Brain microvascular endothelial cell (primary cell): ENCODE results near the gene EIF2D.

ENCODE experiments used
- DNase-seq: peaks from one replicate; pipeline ENCODE4 v3.0.0-alpha.2; 2020
- H3K27ac ChIP-seq: fragments of 250-450 bp; sonication (Bioruptor Pico); 2 replicates; pipeline ENCODE4 v1.5.1; 2020; ENCODE audit warnings: mild to moderate bottlenecking, moderate library complexity
- H3K27me3 ChIP-seq: fragments of 250-450 bp; sonication (Bioruptor Pico); replicated peaks from 2 replicates; pipeline ENCODE4 v1.5.1; 2020; ENCODE audit warnings: mild to moderate bottlenecking
- H3K36me3 ChIP-seq: fragments of 250-450 bp; sonication (Bioruptor Pico); replicated peaks from 2 replicates; pipeline ENCODE4 v1.5.1; 2020; ENCODE audit warnings: mild to moderate bottlenecking
- H3K4me3 ChIP-seq: 2 replicates; pipeline ENCODE4 v1.5.1; 2011; ENCODE audit warnings: low read depth, mild to moderate bottlenecking, control low read depth, low read length, moderate library complexity
- CTCF ChIP-seq: IDR thresholded peaks from 2 replicates; pipeline ENCODE4 v1.5.1; 2011; ENCODE audit warnings: low read depth, mild to moderate bottlenecking, moderate library complexity, low read length, control low read depth, inconsistent platforms; ENCODE audit errors: missing control alignments
- in situ Hi-C: cut with HindIII; loops from 2 replicates; pipeline ENCODE4 v1.10.0; 2017; ENCODE audit warnings: low sequenced_read_pairs, low pct_ligation_motif_present

Gene EIF2D

DNA sequence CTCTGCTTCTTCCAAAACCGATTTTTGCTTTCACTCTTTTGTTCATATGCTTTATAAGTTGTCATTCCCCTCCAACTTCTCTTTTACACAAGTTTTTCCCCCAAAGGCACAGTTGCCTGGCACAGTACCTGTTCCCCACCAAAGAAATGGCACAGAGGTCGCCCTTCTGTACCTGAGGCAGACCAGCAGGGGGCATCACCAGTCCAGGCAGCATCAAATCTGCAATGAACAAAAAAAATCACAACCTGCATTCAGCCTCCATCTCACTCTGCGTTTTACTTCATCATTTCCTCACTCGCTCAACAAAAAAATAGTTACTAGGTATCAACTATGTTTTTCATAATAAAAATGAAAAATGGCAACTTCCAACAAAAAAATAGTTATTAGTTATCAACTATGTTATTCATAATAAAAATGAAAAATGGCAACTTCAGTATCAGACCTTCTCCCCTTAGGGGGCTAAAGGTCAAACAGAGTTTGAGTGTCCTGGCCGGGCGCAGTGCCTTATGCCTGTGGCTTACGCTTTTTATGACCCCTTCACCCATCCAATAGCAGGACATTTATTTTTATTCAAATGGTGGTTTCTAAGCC lies 4.1 kb downstream of the EIF2D start:
- in situ Hi-C loops = no loop called here
- DNase-seq = peak; percentile 19
- no peak overlapping the region for H3K4me3 ChIP-seq
- no peaks in the 10 kb centered on the region for H3K27me3 ChIP-seq
- H3K27ac ChIP-seq = no peak overlapping the region
- peaks cover 14% of the 10 kb centered on the region for H3K36me3 ChIP-seq
- TF ChIP-seq CTCF = peak; percentile 89

DNA sequence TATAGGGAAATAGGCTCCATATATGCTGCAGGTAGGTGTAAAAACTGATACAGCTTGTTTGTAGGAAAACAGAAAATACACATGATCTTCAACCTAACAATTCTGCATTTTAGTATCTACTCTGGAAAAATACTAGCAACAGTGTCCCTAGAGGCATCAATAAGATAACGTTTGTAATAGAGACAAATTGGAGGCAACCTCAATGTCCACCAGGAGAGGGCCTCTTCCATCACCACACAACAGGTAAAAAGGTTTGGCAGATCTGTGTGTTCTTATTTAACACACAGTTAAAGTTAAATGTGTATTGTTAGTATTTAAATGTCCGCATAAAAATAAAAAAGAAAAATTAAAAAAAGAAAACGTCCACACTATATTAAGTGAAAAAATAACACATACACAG lies 5.4 kb downstream of the EIF2D start:
- peak; percentile 78 for TF ChIP-seq CTCF
- Histone ChIP-seq H3K36me3 (peaks cover 25% of the 10 kb centered on the region), H3K27me3 (no peaks in the 10 kb centered on the region), H3K4me3 (no peak overlapping the region), H3K27ac (no peak overlapping the region)
- peak; percentile 29 for DNase-seq
- in situ Hi-C loops = no loop called here

- no peak for DNase-seq
- in situ Hi-C loops = no loop called here
- TF ChIP-seq CTCF = no peak
- no peaks in the 10 kb centered on the region for H3K27me3 ChIP-seq
- no peak overlapping the region for H3K4me3 ChIP-seq
- H3K36me3 ChIP-seq = peaks cover 37% of the 10 kb centered on the region
- no peak overlapping the region for H3K27ac ChIP-seq
Observed at GRCh38 chr1:206604861-206605260, 7.4 kb downstream of the EIF2D start.

DNA sequence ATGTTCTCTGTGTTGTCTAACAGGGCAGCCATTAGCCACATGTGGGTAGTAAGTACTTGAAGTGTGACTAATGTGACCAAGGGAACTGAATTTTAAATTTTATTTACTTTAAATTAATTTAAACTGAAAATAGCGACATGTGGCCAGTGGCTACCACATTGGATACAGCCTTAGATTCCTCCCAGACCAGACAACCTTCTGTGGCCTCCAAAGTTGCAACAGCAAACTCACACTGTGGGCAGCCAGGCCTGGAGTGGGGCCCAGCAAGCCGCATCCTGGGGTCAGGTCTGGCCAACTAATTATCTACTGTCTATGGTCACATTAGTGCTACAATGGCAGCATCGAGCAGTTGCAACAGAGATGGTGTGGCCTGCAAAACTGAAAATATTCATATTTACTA lies 11.7 kb downstream of the EIF2D start:
- no peak for TF ChIP-seq CTCF
- H3K36me3 ChIP-seq = peaks cover 53% of the 10 kb centered on the region
- no peak for DNase-seq
- in situ Hi-C loops = no loop called here
- H3K4me3 ChIP-seq = no peak overlapping the region
- no peaks in the 10 kb centered on the region for H3K27me3 ChIP-seq
- no peak overlapping the region for H3K27ac ChIP-seq

DNA sequence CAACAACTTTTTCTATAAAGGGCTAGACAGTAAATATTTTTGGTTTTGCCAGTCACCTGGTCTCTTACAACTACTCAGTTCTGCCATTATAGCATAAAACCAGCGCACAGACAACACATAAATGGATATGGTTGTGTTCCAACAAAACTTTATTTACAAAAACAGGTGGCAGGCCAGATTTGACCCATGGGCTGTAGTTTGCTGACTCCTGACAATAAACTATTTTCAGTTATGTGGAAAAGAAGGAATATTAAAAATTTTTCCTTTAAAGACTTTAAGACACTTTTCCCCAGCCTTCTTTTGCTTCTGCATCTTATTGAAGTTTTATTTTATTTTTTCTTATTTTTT lies 16.0 kb downstream of the EIF2D start:
- Histone ChIP-seq H3K4me3 (no peak overlapping the region), H3K27me3 (no peaks in the 10 kb centered on the region), H3K27ac (no peak overlapping the region), H3K36me3 (peaks cover 52% of the 10 kb centered on the region)
- no peak for TF ChIP-seq CTCF
- DNase-seq = no peak
- in situ Hi-C loops = loop anchor here (25.0 kb wide), 1 partner anchor 109 kb away; no protein-coding TSS in a partner anchor

DNA sequence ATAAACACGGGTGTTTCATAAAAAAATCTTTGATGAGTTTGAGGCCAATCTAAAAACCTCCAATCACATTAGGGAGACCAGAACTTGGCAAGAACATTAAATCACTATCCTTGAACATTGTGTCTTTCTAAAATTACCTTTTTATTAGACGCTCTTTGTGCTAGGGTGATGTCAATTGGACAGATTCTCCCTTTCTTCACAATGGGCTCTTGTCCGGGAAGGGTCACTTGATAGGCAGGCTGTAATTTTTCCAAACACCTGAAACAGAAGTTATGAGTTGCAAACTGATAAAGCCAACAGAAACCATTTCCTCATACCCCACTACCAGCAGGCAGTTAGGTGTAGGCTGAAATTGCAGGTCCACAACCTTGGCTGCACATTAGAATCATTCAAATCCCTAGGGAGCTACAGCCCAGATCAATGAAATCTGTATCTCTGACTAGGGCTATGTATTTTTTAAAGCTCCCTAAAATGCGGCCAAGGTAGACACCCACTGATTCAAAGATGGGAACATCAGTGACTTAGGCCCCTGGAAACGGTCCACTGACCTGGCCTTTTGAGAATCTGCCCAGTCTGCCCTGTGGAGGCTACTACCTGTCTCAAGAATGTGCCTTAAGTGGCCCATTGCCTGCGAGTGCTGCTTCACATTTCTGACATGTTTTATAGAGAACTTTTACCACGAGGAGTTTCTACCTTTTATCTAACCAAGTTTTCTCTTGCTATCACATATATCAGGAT lies 16.5 kb downstream of the EIF2D start:
- no peak for DNase-seq
- no peak overlapping the region for H3K4me3 ChIP-seq
- H3K27ac ChIP-seq = no peak overlapping the region
- no peak for TF ChIP-seq CTCF
- in situ Hi-C loops = loop anchor here (25.0 kb wide), 1 partner anchor 108 kb away; no protein-coding TSS in a partner anchor
- H3K27me3 ChIP-seq = no peaks in the 10 kb centered on the region
- H3K36me3 ChIP-seq = peaks cover 49% of the 10 kb centered on the region
